SJSA1 (cell line): ENCODE results near the gene KNDC1. TPM values are rescaled to one million over a fixed set of nuclear protein-coding genes. Genes with fewer than 3 reads are reported as not detected.

ENCODE experiments used
- DNase-seq, 2 experiments: peaks; one replicate each; pipeline ENCODE4 v3.0.0-alpha.2; 2015 to 2020; ENCODE audit warnings: low spot score in 2 of 2, low read depth in 1 of 2
- H3K27ac ChIP-seq: fragments of 250-450 bp; sonication (Bioruptor Pico); 2 replicates; pipeline ENCODE4 v1.5.1; 2020; ENCODE audit warnings: mild to moderate bottlenecking, moderate library complexity
- H3K27me3 ChIP-seq: fragments of 250-450 bp; sonication (Bioruptor Pico); replicated peaks from 2 replicates; pipeline ENCODE4 v1.5.1; 2020; ENCODE audit warnings: mild to moderate bottlenecking, moderate library complexity
- H3K36me3 ChIP-seq: fragments of 250-450 bp; sonication (Bioruptor Pico); 2 replicates; pipeline ENCODE4 v1.5.1; 2020; ENCODE audit warnings: mild to moderate bottlenecking
- H3K4me1 ChIP-seq: fragments of 250-450 bp; sonication (Bioruptor Pico); replicated peaks from 2 replicates; pipeline ENCODE4 v1.6.1; 2021; ENCODE audit warnings: mild to moderate bottlenecking
- H3K4me3 ChIP-seq: fragments of 250-450 bp; sonication (Bioruptor Pico); 2 replicates; pipeline ENCODE4 v1.5.1; 2020; ENCODE audit warnings: mild to moderate bottlenecking
- H3K9me3 ChIP-seq: fragments of 250-450 bp; sonication (Bioruptor Pico); replicated peaks from 2 replicates; pipeline ENCODE4 v1.5.1; 2020; ENCODE audit warnings: mild to moderate bottlenecking
- total RNA-seq: library from RNA; depleted of rRNA; stranded (reverse); fragments of >200 nt; shearing (Covaris generic); gene quantifications from 2 replicates; pipeline ENCODE4 v1.2.3, GENCODE V29; 2014

Gene KNDC1
- total RNA-seq, 1 experiment from 2014 or later, result 0.11 TPM

DNA sequence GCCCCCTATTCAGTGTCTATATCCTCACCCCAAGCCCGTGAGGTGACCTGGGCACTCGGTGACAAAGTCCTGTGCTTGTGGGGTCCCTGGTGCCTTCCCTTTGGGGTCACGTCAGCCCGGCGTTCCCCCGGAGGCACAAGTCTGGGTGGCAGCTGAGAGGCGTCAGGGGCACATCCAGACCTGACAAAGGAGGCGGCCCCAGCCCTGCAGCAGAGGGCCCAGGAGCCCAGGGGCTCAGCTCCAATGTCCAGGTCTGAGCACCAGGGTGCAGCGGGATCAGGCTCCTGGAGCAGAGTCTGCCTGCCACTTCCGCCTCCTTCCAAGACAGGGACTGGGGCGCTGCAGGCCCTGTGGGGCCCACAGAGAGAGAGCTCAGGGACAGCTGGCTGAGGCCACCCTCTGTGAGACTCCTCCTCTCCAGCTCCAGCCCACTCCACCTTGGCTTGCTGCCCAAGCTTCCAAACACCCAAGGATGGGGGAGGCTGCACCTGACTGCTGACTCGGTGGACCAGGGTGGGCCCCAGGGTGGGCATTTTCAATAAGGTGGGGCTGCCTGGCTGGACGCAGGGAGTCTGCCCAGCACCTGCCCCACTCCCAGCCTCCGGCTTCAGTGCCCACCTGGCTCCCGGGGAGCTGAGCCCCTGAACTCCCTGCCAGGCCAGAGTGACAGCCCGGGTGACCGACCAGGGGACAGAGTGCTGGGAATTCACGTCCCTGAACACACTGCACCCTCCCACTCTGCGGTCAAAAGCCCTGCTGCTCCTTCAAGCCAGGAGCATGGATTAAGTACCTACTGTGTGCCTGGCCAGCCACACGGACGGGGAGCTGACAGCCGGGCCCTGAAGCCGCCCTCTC, 1.0 kb upstream of the KNDC1 start:
- H3K27me3 ChIP-seq, result peaks cover 17% of the 10 kb centered on the region
- DNase-seq, result peak in 1 of 2 experiments; percentile 44
- no peaks in the 10 kb centered on the region for H3K36me3 ChIP-seq
- H3K27ac ChIP-seq, result no peak overlapping the region
- no peak overlapping the region for H3K4me3 ChIP-seq
- H3K9me3 ChIP-seq, result no peaks in the 10 kb centered on the region
- no peaks in the 10 kb centered on the region for H3K4me1 ChIP-seq

DNA sequence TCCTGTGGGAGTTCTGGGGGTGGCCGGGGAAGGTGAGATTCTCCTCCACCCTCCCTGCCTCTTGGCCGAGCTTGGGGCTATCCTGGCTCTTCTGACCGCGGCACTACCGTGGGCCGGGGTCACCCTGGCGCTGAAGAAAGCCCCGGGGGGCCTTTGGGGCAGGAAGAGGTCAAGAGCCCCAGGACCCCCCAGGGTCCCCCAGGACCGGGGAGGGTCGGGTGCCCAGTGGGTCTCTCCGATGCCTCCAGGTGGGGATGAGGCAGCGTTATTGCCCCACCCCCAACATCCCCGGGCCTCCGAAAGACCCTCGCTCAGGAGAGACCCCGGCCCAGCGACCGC, 439 bp upstream of the KNDC1 start:
- Histone ChIP-seq H3K36me3 (no peaks in the 10 kb centered on the region), H3K27ac (no peak overlapping the region), H3K4me3 (no peak overlapping the region), H3K4me1 (no peaks in the 10 kb centered on the region), H3K9me3 (no peaks in the 10 kb centered on the region), H3K27me3 (peaks cover 17% of the 10 kb centered on the region)
- peak in 1 of 2 experiments; percentile 35 for DNase-seq

DNA sequence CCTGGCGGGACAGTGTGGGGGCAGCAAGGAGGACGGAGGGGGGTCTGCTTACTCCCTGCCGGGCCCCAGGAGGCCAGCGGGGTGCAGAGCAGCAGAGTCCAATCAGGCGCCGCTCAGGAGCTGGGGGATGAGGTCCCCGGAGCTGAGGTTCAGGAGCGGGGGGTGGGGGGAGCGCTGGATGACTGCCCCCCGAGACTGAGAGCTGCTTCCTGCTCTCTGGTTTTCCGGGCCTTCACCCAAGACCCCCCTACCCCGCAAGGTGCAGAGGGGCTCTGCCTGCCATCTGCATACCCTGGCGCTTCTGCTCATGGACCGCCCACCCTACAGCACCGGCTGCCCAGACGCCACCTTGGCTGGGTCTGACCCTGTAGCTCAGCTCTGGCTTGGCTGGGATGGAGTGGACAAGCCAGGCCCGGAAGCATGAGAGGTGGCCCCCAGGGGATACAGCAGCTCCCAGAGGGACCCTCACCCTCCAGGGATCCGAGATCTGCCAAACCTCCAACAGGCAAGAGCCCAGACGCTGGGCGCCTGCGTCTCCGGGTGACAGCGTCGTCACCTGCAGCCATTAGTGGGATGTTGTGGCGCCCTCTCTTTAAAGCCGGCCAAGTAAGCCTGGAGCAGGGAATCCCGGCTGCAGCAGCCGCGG, 930 bp downstream of the KNDC1 start:
- H3K27me3 ChIP-seq, result peaks cover 17% of the 10 kb centered on the region
- no peak overlapping the region for H3K27ac ChIP-seq
- no peak for DNase-seq
- no peaks in the 10 kb centered on the region for H3K9me3 ChIP-seq
- H3K4me1 ChIP-seq, result no peaks in the 10 kb centered on the region
- H3K4me3 ChIP-seq, result no peak overlapping the region
- H3K36me3 ChIP-seq, result no peaks in the 10 kb centered on the region

DNA sequence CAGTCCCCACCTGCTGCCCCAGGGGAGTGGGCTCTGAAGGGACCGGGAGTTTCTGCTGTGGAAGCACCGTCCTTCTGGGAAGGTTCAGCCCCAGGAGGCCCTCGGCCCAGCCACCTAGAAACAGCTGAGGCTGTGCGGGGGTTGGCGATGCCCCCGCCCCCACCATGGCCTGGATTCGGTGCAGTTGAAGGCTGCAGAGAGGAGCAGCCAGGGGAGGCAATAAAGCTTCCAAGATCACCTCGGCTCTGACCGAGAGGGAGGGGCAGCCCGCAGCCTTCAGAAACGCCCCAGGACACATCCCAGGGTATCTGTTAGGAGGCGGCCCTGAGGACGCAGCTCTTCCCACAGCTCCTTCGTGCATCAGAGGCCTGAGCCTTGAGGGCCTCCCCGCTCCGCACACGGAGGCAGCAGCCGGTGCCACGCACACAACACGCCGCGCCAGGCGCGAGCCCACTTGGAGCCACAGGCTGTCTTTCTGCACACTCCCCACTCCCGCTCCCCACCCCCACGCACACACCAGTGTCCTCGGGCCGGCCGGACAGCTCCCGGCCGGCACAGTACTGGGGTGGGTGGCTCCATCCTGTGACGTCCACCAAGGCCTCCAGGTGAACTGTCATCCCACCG, 1.6 kb downstream of the KNDC1 start:
- H3K9me3 ChIP-seq, result no peaks in the 10 kb centered on the region
- peaks cover 17% of the 10 kb centered on the region for H3K27me3 ChIP-seq
- H3K4me1 ChIP-seq, result no peaks in the 10 kb centered on the region
- peak in 1 of 2 experiments; percentile 35 for DNase-seq
- H3K27ac ChIP-seq, result no peak overlapping the region
- H3K36me3 ChIP-seq, result no peaks in the 10 kb centered on the region
- no peak overlapping the region for H3K4me3 ChIP-seq

DNA sequence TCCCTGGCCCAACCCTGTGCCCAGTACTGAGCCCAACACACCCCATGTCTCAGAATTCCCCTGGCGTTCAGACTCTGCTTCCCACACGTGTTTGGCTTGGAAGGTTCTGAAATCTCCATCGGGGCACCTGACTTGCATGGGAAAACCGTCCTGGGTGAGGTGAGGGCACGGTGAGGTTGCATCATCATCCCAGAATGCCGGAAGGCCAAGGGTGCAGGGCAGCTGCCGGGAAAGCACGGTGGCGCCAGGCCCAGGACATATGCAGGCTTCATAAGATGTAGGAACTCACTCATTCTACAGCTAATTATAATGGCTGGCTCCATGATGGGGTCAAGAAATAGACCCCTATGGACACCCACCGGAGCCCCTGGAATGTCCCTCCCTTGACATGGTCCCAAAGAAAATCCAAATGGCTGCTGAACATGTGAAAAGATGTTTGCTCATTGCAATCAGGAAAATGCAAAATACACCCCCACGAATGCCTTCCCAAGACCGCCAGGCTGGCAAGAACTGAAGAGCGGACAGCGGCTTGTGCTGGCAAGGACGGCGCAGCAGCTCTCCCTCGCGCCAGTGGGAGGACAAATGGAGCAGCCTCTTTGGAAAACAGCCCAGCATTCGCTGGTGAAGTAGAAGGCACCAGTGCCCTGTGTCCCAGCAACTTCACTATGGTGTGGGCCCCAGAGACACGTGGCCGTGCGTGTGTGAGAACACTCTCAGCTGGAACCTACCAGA, 2.3 kb downstream of the KNDC1 start:
- no peaks in the 10 kb centered on the region for H3K4me1 ChIP-seq
- no peak overlapping the region for H3K4me3 ChIP-seq
- H3K9me3 ChIP-seq, result no peaks in the 10 kb centered on the region
- H3K36me3 ChIP-seq, result no peaks in the 10 kb centered on the region
- no peak for DNase-seq
- peaks cover 17% of the 10 kb centered on the region for H3K27me3 ChIP-seq
- no peak overlapping the region for H3K27ac ChIP-seq

DNA sequence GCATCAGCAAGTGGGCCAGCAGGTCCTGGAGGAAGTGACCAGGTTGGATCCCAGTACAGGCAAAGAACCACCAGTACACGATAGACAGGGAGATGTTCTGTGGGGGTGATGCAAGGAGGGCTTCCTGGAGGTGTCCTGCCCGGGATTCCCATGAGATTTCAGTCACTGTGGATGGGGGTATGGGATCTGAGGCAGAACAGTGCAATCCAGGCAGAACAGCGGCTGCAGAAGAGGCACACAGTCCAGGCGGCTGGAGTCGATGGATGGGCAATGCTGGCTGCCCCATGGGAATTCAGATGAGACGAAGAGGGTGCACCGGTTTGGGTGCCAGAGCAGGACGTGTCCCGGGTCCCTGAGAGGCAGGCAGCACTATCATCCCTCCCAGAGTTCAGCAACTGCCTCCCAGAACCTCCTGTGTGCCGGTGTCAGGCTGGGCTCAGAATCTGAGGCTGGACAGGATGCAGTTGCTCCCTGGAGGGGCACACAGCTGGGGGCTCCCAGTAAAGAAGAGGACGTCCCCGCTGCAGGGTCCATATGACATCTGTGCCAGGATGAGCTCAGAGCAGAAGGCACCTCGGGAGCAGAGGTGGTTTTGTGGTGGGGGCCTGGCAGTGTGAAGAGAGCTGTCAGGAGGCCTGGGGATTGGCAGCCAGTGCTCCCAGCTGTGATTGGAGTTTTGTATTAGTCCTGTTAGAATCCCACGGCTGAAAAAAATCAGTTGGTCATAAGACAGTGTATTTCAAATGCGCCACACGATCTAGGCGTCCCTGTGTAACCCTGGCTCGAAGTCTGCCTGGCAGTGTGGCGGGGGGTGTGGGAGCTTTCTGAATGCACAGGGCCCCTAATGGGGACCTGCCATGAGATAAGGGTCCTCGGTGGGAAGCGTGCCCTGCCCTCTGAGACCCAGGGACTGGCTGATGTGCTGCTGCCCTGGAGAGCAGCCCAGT, 3.2 kb downstream of the KNDC1 start:
- Histone ChIP-seq H3K4me1 (no peaks in the 10 kb centered on the region), H3K4me3 (no peak overlapping the region), H3K36me3 (no peaks in the 10 kb centered on the region), H3K9me3 (no peaks in the 10 kb centered on the region), H3K27me3 (peaks cover 17% of the 10 kb centered on the region), H3K27ac (no peak overlapping the region)
- peak in 1 of 2 experiments; percentile 32 for DNase-seq

DNA sequence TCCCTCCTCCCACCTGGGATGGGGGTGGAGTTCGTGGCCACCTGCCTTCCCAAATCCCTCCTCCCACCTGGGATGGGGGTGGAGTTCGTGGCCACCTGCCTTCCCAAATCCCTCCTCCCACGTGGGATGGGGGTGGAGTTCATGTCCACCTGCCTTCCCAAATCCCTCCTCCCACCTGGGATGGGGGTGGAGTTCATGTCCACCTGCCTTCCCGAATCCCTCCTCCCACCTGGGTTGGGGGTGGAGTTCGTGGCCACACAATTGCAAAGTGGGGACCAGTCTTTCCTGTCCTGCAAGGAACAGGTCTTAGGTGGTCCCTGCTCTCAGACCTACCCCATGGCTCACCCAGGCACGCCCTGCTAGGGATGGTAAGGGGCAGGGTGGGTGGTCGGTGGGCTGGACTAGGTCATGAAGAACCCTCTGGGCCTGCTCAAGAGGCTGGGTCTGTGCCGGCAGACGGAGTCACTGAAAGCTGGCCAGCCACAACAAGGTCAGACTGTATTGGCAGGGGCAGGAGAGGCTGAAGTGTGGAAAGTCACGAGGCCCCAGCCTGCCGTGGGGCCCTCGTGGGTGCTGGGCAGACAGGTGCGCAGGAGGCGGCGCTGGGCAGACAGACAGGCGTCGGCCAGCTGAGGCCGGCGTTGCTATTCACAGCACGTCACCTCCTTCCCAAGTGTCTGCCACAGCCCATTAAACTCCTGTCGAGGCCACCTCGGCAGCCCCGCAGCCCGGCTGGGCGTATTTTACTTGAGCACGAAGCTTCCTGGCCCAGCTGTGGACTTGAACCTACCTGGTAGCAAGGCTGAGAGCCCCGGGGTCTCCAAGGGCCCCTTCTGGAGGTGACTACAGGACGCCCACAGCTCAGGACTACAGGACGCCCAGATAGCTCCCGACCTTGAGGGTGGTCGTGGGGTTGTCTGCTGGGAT, 4.1 kb downstream of the KNDC1 start:
- DNase-seq, result no peak
- Histone ChIP-seq H3K36me3 (no peaks in the 10 kb centered on the region), H3K4me1 (no peaks in the 10 kb centered on the region), H3K27ac (no peak overlapping the region), H3K27me3 (peaks cover 17% of the 10 kb centered on the region), H3K4me3 (no peak overlapping the region), H3K9me3 (no peaks in the 10 kb centered on the region)

DNA sequence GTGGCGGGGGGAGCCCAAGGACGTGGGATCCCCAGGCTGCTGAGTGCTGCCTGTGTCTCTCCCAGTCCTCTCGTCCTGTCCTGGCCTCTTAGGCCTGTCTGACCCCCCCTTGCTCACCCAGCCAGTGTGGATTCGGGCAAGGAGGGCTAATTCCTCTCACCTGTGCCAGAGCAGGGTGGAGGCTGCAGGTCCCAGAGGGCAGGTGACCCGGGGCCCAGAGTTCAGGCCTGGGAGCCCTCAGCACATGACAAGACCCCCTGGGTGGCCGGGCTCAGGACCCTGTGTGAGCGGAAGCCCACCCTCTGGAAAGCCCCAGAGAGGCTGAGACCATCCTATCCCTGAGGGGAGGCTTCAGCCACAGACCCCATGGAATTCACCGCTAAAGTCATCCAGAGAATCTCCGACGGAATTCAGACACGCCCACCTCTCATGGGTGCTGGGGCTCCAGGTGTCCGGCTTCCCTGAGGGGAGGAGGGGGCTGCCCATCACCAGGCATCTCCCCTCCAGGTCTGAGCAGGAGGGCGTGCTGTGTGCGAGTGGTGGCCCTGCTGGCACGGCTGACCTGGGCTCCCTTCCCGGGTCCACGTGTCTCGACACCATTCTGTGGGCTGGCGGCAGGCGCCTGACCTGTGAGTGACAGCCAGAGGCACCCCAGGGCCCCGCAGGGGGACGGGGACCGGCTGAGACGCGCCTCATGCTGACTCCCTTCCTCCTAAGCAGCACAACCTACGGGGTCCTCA, 5.0 kb downstream of the KNDC1 start:
- Histone ChIP-seq H3K9me3 (no peaks in the 10 kb centered on the region), H3K27ac (no peak overlapping the region), H3K4me1 (no peaks in the 10 kb centered on the region), H3K36me3 (no peaks in the 10 kb centered on the region), H3K4me3 (no peak overlapping the region), H3K27me3 (peaks cover 12% of the 10 kb centered on the region)
- no peak for DNase-seq

DNA sequence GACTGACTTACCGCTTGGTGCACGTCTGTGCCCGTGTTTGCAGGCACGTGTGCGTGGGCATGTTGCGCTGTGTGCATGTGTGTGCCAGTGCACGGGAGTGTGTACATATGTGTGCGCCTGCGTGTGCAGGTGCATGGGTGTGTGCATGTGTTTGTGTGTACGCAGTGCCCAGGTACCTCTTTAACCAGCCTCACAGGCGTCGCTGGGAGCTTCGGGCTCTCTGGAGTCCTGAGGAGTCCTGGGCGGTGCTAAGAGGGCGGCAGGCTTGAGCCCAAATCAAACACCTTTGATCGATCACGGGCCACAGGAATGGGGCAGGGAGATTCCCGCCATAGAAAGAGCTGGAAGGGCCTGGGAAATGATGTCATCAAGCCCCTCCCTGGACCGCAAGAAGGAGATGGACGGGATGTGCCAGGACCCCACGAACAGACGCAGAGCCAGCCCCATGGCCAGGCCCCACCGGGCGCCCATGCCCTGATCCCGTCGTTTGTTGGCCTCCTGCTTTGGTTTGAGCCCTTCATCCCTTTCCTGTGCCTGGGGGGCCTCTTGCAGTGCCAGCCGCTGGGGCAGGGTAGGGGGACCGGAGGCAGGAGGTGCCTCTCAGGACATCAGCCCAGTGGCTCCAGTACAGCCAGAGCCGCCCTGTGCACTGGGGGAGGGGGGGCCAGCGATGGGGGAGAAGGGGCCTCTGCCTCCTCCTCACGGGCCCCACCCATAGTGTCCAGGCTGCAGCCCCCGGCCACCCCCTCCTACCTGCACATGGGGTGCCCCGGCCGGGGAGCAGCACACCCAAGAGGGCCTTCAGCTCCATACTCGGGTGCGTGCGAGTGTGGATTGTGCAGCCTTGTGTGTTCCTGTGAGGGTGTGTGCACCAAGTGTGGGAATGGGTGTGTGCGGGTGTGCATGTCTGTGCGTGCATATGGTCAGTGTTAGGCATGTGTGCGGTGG, 5.8 kb downstream of the KNDC1 start:
- no peak overlapping the region for H3K27ac ChIP-seq
- H3K27me3 ChIP-seq, result peaks cover 7% of the 10 kb centered on the region
- H3K9me3 ChIP-seq, result no peaks in the 10 kb centered on the region
- no peak for DNase-seq
- no peaks in the 10 kb centered on the region for H3K4me1 ChIP-seq
- H3K36me3 ChIP-seq, result no peaks in the 10 kb centered on the region
- no peak overlapping the region for H3K4me3 ChIP-seq

DNA sequence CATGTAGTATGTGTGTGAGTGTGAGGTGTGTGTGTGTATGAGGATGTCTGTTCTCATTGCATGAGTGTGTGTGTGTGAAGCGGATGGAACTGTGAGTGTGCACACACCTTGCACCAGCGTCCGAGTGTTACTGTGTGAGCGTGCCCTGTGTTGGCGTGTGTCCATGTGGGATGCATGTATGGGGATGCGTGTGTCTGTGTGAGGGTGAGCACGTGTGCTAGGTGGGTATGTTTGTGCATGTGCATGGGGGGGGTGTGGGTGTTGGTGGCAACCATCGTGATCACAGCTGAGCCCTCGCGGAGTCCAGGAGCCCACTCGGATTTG, 6.4 kb downstream of the KNDC1 start:
- peaks cover under 1% of the 10 kb centered on the region for H3K27me3 ChIP-seq
- no peaks in the 10 kb centered on the region for H3K36me3 ChIP-seq
- H3K9me3 ChIP-seq, result no peaks in the 10 kb centered on the region
- DNase-seq, result no peak
- no peaks in the 10 kb centered on the region for H3K4me1 ChIP-seq
- H3K4me3 ChIP-seq, result no peak overlapping the region
- H3K27ac ChIP-seq, result no peak overlapping the region
